ENCODE data around the gene DROSHA. TPM values are rescaled to one million over a fixed set of nuclear protein-coding genes. Genes with fewer than 3 reads are reported as not detected.

Gene DROSHA
- total and polyA plus RNA-seq, 2 of the 4 experiments (the other 2 are of a cell fraction): 36.4 to 36.5 TPM

DNA sequence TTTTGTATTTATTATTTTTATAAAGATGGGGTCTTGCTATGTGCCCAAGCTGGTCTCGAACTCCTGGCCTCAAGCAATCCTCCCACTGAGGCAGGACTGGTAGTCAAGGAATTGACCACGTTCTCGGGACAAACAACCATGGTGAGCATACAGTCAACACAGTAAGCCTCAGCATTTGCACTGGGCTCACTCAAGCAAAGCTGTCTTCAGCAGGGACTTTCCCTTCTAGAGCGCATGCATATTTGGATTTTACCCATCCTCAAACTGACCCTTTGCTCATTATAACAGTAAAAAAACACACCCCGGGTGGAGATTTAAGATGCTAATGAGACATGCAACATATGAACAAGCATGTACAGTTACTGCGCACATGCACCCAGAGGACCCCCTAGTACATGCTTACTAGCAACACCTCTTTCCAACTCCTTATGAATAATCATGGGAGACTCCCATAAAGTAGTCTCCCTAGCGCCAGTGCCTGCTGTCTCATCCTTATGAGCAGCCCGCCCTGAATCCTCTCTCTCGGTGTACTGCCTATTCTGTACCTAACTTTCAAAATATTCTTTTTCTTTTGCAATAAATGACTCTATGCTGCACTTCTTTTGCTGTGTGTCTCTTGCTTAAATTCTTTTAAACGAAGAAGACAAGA is 41.7 kb upstream of the DROSHA start:
- POLR2A ChIA-PET (ENCODE audit: unreplicated experiment): no interaction called here
- WGBS, 2 experiments (ENCODE audit: extremely low coverage in 2 of 2, insufficient read length in 1 of 2): 75% methylated on average over 3 of the region's 10 CpGs; no CpG with 5 or more reads in 1 of the 2 experiments

More for the DNA sequence above, 41.7 kb upstream of the DROSHA start:
- Histone ChIP-seq H4K91ac (ENCODE audit: insufficient read depth, low read depth, low read length) (no peak overlapping the region), H3K14ac (replicated peaks; ENCODE audit: low read depth, low read length) (no peak overlapping the region), H3K9me3 (ENCODE audit: control insufficient read depth, insufficient read depth, low read length) (no peaks in the 10 kb centered on the region), H4K5ac (ENCODE audit: low read depth, low read length) (no peak overlapping the region), H2AK9ac (replicated peaks; ENCODE audit: low read depth, low read length, poor library complexity) (no peak overlapping the region), H3K27me3 (ENCODE audit: control insufficient read depth, insufficient read depth, low read length) (peaks cover 5% of the 10 kb centered on the region), H2BK15ac (ENCODE audit: low read depth, low read length) (no peak overlapping the region), H3K27ac (ENCODE audit: insufficient read depth, low read length) (no peak overlapping the region), H3K4ac (ENCODE audit: low read depth, low read length) (no peak overlapping the region), H3K9ac (ENCODE audit: low read depth, low read length) (no peak overlapping the region), H2AFZ (replicated peaks; ENCODE audit: low read length, poor library complexity) (no peak overlapping the region), H3K4me3 (ENCODE audit: insufficient read depth, low read depth, low read length) (no peak overlapping the region), H3K4me1 (ENCODE audit: control insufficient read depth, insufficient read depth, low read length) (no peaks in the 10 kb centered on the region), H3K56ac (ENCODE audit: extremely low read depth, insufficient read depth, low read length) (no peak overlapping the region), H3K36me3 (ENCODE audit: control insufficient read depth, insufficient read depth, low read length) (no peaks in the 10 kb centered on the region), H3K4me2 (ENCODE audit: low read depth, low read length) (no peak overlapping the region), H3K23ac (ENCODE audit: low read depth, low read length) (no peak overlapping the region), H2BK120ac (ENCODE audit: low read depth, low read length) (no peak overlapping the region), H2BK20ac (ENCODE audit: low read depth, low read length) (no peak overlapping the region), H4K20me1 (ENCODE audit: insufficient read depth, low read length) (no peaks in the 10 kb centered on the region), H3K18ac (ENCODE audit: low read depth, low read length) (no peak overlapping the region), H2AK5ac (ENCODE audit: low read depth, low read length) (no peak overlapping the region), H2BK5ac (ENCODE audit: low read depth, low read length, poor library complexity, severe bottlenecking) (no peak overlapping the region), H3K79me1 (ENCODE audit: low read depth in 1 of 2, low read length in 2 of 2) (no peaks in the 10 kb centered on the region), H3K9me1 (ENCODE audit: insufficient read depth, low read length) (no peaks in the 10 kb centered on the region), H4K8ac (ENCODE audit: low read depth in 2 of 2, low read length in 2 of 2) (no peak overlapping the region)
- dilution Hi-C loops (cut with HindIII; ENCODE audit: low sequenced_read_pairs, unreplicated experiment) (no loop called here), intact Hi-C loops (cut with micrococcal nuclease) (no loop called here), in situ Hi-C loops (cut with MboI; ENCODE audit: low sequenced_read_pairs) (no loop called here)
- no TSS peak for BruUV-seq (replicated peaks)
- DNase-seq: no peak
- TF ChIP-seq BHLHE40 (IDR thresholded peaks at IDR 0.05; ENCODE audit: low read depth, low read length) (no peak), MXI1 (IDR thresholded peaks at IDR 0.05; ENCODE audit: borderline replicate concordance, low read depth, low read length) (no peak), CEBPB (IDR thresholded peaks at IDR 0.05; ENCODE audit: low read depth, low read length) (no peak), MAFK (IDR thresholded peaks at IDR 0.05; ENCODE audit: low read depth, low read length) (no peak), ELK1 (IDR thresholded peaks at IDR 0.05; ENCODE audit: borderline replicate concordance, low read depth, low read length) (no peak), SMC3 (IDR thresholded peaks at IDR 0.05; ENCODE audit: low read depth, low read length) (no peak), POLR2A (IDR thresholded peaks at IDR 0.05; ENCODE audit: low read depth, low read length) (no peak), RAD21 (IDR thresholded peaks at IDR 0.05; ENCODE audit: low read length) (no peak), CHD1 (IDR thresholded peaks at IDR 0.05; ENCODE audit: low read depth, low read length) (no peak), NFE2L2 (IDR thresholded peaks at IDR 0.05; ENCODE audit: low read depth, low read length) (no peak), FOS (IDR thresholded peaks at IDR 0.05; ENCODE audit: low read depth, low read length) (no peak)
- CTCF ChIA-PET: interaction anchor here (0.7 kb wide), 1 partner anchor 1010 kb away, joined by 3 read pairs; no protein-coding TSS in a partner anchor
- ATAC-seq (ENCODE audit: low read depth): no peak
